Measurements from ENCODE around the gene ADGRG1.
"Not testable (repeated sequence)": the region's sequence is repeated elsewhere in the genome, so short reads cannot be mapped to it uniquely, and the experiment has no call there.

Gene ADGRG1

DNA sequence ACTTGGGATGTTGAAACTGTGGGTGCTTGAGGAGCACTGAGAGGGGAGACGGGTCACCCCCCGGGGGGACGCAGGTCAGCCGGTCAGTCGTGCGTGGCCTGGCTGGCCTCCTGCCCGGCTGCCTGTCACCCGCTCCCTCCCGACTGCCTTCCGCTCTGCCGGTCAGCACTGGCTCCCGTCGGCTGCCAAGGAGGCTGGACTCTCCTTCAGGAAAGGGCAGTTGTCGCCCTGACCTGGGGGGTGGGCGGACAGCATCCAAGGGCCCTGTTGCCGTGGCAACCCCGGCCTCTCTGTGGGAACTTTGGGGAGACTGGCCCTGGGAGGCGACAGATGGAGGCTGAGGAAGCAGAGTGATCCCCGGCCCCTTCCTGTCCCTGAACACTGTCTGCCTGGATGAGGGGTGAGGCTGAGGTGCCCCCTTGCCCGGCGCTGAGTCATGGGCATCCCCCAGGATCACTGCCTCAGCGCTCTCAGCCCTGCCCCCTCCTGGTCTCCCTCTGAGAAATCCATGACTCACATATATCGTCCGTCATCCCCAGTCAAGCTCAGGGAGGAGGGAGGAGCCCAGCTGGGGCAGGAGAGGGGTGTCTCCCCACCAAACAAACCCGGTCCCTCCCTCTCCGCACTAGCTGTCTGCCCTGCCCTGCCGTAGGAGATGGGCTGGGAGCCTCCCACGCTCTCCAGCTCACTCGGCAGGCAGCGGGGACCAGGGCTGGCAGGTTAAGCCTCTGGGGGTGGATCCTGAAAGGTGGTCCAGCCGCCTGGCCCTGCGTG is at the start of gene ADGRG1:
TSS of gene ADGRG1 (plus strand) at position 623 of the 774 bp plus-strand sequence. CDS start 21,658 bp downstream, outside the sequence.
- peak; percentile 17 to 49 (median 32) for DNase-seq (ENCODE audit: low read depth in 4 of 4, low spot score in 1 of 4)

DNA sequence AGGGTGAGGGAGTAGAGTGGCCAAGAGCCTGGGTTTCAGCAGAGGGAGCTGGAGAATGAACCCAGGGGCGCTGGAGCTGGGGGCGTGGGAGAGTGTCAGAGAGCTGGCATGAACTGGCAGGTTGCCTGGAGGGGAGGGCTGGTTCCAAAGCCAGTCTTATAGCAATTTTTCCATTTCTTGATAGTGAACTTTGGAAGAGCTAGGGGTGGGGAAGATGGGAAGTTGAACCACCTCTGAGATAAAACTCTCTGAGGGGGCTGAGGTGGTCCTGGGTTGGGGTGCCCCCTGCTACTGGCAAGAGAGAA is 49.1 kb upstream of the ADGRG1 start:
- DNase-seq (ENCODE audit: low read depth in 4 of 4, low spot score in 1 of 4) = no peak

DNA sequence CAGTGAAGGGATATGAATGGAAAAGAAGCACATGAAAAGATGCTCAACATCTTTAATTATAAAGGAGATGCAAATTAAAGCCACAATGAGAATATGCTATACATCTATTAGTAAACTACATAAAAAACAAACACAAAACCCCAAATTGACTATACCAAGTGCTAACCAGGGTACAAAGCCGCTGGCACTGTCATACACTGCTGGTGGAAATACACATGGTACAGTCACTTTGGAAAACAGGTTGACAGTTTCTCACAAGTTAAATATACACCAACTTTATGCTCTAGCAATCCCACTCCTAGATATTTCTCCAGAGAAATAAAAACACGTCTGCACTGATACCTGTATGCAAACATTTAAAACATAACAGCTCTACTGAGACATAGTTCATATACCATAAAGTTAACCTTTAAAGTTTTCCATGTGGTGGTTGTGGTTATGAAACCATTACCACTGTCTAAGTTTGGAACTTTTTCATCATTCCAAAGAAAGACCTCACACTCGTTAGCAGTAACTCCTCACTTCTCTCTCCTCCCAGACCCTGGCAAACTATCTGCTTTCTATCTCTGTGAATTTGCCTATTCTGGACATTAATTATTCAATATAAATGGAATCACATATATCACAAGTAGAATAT is 43.3 kb upstream of the ADGRG1 start:
- DNase-seq (ENCODE audit: low read depth in 4 of 4, low spot score in 1 of 4) = no peak

DNA sequence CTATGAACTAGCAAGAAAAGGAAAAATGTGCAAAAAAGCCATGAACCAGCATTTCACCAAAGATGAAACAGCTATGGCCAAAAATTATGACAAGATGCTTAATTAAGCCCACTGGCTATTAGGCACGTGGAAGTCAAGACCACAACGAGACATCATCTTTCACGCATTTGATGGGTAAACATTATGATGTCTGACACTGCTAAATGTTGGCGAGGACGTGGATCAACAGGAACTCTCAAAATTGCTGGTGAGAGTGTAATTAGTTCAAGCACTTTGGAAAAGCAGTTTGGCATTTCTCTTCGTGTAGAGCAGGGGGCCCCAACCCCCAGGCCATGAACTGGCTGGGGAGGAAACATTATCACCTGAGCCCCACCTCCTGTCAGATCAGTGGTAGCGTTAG is 39.6 kb upstream of the ADGRG1 start:
- DNase-seq (ENCODE audit: low read depth in 4 of 4, low spot score in 1 of 4) = no peak

DNA sequence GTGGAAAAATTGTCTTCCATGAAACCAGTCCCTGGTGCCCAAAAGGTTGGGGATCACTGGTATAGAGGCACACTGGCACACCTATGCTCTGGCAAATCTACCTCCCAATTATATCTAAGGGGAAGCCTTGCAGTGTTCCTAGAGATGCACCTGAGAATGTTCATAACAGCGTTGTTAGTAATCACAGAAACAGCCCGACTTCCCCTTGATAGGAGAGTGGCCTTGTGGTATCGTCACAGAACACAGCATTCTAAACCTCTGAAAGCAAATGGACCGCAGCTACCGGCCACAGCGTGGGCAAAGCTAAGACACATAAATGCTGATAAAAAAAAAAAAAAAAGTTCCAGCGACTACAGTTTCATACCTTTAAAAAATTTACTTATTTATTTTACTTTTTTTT is 39.1 kb upstream of the ADGRG1 start:
- DNase-seq (ENCODE audit: low read depth in 4 of 4, low spot score in 1 of 4) = no peak

DNA sequence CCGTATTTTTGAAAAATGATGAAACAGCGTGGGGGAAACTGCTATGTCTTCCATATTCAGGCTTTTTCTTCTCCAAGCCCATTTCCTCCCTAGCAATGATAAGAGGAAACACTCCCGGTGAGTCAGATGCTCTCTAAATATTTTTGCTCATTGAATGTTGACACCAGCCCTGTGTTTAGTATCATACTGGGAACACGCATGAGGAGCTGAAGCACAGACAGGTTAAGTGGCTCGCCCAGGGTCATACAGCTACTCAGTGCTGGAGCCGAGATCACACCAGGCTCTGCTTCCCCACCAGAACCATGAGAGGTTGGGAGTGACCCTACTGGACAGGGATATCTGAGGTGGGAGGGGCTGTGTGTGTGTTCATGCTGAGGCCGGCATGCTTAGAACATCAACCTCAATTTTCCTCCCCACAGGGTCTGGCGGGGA is 37.8 kb upstream of the ADGRG1 start:
- no peak for DNase-seq (ENCODE audit: low read depth in 4 of 4, low spot score in 1 of 4)

DNA sequence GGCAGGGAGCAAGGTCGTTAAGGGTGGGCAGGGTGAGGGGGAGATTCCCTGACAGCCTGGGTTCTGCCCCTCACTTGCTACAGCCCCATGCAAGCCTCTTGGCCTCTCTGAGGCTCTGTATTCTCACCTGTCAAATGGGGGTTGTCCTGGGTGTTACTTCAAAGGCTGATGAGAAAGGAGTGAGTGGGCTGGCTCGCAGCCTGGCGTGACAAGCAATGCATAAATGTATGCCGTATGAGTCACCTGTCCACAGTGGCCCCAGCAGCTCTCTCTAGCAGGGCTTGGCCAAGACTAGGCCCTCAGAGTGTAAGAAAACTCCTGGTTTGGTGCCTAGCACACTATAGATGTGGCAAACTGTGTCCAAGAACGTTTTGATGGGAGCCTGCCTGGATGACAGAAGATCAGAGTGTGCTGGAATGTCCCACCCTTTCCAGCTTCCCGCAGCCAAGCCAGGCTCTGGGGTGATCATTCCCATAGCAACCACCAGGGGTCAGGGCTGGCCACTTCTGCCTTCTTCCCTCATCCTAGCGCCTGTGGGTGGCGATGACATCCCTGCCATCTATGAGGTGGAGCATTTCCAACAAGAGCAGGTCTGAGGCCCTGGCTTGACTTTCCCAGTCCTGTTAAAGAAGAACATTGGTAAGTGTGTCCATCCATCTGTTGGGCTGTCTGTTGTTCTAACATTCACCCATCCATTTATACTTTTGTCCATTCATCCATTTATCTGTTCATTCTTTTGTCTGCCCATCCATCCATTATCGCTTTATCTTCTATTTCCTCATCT is 37.2 kb upstream of the ADGRG1 start:
- DNase-seq (ENCODE audit: low read depth in 4 of 4, low spot score in 1 of 4) = peak in 3 of 4 experiments; percentile 46 to 67 (median 53)

DNA sequence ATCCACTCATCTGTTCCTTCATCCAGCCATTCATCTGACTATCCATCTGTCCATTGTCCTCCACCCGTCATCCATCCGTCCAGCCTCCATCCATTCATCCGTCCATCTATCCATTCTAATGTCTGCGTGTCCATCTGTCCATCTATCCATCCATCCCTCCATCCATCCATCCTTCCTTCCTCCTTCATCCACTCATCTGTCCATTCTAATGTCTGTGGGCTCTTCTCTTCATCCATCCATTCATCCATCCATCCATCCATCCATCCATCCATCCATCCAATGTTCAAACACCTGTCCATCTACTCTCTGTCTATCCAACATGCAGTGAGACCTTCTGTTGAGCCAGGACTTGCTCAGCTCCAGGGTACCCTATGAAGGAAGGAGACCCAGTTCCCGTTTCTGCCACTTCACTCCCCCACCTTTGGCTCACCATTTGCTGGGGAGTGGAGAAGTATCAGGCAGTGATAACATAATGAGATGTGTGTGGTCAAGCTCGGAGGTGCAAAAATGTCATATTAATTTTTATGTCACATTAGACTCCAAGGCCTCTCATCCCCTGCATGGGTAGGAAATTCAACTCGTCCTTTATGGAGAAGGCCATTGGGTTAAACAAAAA is 36.5 kb upstream of the ADGRG1 start:
- no peak for DNase-seq (ENCODE audit: low read depth in 4 of 4, low spot score in 1 of 4)

DNA sequence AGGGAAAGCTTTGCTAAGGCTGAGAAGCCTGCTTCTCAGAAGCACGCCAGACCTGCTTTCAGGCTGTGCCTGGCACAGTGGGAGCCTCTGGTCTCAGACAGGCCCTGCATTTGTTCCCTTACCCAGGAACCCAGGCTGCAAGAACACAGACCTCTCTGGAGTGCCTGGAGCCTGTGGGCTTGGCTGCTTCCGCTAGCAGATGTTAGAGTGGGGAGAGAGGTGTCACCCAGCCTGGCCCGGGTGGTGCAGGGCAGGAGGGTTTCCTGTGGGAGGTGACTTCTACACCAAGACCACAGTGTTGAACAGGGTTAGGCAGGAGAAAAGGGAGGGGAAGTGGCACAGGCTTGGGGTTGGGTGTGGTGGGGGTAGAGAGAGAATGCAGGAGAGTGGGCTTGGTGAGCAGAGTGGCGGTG is 35.8 kb upstream of the ADGRG1 start:
- peak in 1 of 4 experiments; percentile 53 for DNase-seq (ENCODE audit: low read depth in 4 of 4, low spot score in 1 of 4)

DNA sequence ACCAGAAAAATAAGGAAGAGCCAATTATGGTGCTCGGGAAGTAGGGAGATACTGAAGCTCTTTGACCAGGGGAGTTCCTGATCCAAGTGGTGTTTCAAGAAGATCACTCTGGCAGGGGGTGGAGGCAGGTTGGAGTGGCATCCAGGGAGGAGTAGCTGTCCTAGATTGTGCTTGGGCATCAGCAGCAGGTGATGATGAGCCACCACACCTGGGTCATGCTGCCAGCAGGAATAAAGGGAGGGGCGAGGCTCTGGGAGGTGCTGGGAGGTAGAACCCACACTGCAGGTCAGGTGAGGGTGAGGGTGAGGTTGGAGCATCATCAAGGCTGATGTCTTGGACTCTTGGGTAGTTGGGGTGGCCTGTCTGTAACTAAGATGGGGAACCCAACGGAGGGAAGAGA is 35.4 kb upstream of the ADGRG1 start:
- no peak for DNase-seq (ENCODE audit: low read depth in 4 of 4, low spot score in 1 of 4)

DNA sequence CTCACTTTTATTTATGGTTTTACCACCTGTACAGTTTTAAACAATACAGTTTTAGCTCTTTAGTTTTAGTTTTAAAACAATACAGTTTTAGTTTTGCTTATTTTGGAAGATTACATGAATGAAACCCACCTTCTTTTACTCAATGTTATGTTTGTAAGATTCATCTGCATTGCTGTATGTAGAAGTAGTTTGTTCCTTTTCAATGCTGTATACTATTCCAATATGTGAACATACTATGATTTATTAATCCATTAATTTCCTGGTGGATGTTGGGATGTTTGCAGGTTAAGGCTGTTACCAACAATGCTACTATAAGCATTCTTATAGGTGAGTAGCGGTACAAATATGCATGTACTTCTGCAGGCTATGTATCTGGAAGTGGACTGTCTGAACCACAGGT is 34.4 kb upstream of the ADGRG1 start:
- DNase-seq (ENCODE audit: low read depth in 4 of 4, low spot score in 1 of 4) = no peak

DNA sequence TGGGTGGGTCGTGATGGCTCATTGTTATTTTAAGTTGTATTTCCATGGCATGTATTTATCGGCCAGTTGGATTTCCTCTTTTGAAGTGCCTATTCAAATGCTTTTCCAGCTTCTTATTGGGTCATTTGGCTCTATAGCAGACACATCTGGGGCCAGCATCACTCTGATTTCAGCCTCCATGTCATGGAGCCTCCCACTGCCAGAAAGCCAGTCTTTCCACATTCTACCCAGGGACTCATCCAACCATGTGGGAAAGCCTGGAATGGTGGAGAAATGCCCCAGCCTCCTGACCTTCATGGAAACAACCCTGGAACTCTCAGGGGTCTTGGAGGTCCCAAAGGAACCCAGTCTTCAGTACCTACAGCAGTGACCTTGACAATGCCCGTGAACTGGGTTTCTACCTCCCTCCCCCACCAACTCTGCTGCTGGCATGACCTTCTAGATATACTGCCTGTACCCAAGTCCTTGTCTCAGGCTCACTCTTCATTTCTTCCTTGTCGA is 33.8 kb upstream of the ADGRG1 start:
- DNase-seq (ENCODE audit: low read depth in 4 of 4, low spot score in 1 of 4) = no peak

DNA sequence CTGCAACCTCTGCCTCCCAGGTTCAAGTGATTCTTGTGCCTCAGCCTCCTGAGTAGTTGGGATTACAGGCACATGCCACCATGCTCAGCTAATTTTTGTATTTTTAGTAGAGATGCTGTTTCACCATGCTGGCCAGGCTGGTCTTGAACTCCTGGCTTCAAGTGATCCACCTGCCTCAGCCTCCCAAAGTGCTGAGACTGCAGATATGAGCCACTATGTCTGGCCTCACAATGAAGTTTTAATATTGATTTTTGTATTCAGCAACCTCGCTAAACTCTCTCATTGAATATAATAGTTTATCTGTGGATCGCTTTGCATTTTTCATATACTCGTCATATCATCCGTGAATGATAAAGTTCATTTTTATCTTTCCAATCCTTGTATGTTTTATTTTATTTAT is 32.2 kb upstream of the ADGRG1 start:
- not testable (repeated sequence) for DNase-seq (ENCODE audit: low read depth in 4 of 4, low spot score in 1 of 4)

DNA sequence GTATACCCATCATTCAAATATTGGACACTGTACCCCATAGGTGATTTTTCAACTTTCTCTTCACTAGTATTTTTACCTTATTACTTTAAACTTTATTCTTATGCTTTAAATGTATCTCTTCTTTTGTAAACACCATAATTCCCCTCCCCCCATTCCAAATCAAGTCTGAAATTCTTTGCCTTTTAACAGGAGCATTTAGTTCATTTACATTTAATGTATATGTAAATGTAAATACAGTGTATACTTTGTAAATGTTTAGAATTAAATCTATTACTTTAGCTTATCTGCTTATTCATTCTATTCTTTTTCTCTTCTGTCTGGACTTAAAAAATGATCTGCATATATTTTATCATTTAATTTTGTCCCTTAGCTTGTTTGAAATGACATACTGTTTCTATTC is 30.0 kb upstream of the ADGRG1 start:
- DNase-seq (ENCODE audit: low read depth in 4 of 4, low spot score in 1 of 4) = no peak

DNA sequence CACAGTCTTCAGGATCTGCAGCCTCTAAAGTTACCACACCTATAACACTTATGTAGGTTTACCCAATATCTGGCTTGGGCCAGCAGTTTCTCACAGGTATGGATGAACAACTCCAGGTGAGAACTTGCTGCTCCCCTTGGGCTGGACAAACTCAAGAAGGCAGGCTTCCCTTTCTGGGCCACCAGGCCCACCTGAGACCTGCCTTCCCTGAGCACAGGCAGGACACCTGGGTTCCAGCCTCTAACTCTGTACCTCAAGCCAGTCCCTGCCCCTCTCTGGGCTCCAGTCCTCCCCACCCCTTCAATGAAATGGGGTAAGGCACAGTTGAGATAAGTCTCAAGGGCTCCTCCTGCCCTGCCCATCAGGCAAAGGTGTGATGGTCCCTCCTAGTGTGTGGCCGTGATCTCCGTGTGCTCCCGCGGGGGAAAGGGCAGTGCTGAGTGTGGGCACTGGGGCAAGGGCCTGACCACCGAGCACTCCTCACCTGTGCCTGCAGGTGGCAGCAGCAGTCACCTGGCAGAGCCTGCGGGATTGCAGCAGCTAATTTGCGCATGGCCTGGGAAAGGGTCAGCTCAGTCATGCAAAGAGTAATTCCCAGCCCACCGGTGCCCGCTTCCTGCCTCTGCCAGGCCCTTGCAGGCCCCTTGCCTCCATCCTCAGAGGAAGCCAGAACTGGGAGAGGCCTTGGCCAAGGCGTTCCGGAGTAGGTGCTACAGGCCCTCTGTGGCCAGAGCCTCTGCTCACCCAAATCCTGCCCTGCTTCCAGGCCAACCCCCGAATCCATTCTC is 28.2 kb upstream of the ADGRG1 start:
- DNase-seq (ENCODE audit: low read depth in 4 of 4, low spot score in 1 of 4) = no peak

DNA sequence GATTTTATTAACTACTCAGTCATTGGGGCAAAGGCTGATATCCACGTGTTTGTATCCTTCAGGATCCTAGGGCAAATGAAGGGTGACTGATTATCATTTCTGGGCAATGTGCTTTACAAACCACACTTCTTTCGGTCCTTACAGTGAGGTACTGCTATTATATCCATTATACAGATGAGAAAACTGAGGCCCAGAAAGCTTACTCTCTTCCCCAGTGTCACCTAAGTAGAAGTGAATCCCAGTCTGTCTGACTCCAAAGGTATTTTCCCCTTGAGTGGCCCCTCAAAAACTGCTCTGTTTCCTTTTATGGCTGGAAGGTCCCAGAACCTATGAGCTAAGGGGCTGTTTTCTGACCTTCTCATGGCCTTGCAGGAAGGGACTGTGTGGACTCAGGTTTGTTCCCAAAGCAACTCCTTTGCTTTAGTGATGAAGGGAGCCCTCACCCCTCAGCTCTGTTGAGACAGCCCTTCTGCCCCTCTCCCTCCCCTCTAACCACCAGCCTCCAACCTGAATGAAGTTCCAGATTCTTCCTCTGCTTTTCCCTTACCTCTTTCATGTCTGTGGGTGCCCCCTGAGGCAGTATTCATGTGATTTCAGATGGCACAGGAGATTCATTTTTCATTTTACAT is 27.4 kb upstream of the ADGRG1 start:
- DNase-seq (ENCODE audit: low read depth in 4 of 4, low spot score in 1 of 4) = no peak

DNA sequence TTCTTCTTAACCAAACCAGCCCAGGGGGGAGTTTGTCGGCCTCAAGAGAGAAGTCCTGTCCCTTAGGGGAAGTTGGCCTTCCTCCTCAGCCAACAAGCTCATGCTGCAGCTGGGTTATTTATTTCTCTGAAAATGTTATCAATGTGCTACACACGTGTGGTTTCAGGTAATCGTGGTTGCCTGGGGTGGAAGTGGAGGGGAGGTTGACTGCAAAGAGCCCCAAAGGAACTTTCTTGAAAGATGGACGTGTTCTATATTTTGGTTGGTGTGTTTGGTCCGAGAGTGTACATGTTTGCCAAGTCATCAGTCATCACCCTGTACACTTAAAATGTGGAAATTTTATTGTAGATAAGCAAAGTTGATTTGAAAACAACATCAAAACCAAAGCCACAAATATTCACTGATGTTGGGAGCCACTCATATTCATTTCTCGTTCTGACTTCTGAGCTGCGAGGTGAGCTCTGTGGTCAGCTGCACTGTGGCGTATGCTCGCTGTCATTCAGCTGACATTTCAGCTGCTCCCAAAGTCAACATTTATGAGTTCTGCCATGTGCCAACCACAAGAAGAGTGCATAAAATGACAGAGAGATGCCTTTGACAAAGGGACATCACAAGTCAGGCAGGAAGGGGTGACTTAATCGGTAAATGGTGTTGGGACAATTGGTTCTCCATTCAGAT is 26.5 kb upstream of the ADGRG1 start:
- peak in 1 of 4 experiments; percentile 49 for DNase-seq (ENCODE audit: low read depth in 4 of 4, low spot score in 1 of 4)

DNA sequence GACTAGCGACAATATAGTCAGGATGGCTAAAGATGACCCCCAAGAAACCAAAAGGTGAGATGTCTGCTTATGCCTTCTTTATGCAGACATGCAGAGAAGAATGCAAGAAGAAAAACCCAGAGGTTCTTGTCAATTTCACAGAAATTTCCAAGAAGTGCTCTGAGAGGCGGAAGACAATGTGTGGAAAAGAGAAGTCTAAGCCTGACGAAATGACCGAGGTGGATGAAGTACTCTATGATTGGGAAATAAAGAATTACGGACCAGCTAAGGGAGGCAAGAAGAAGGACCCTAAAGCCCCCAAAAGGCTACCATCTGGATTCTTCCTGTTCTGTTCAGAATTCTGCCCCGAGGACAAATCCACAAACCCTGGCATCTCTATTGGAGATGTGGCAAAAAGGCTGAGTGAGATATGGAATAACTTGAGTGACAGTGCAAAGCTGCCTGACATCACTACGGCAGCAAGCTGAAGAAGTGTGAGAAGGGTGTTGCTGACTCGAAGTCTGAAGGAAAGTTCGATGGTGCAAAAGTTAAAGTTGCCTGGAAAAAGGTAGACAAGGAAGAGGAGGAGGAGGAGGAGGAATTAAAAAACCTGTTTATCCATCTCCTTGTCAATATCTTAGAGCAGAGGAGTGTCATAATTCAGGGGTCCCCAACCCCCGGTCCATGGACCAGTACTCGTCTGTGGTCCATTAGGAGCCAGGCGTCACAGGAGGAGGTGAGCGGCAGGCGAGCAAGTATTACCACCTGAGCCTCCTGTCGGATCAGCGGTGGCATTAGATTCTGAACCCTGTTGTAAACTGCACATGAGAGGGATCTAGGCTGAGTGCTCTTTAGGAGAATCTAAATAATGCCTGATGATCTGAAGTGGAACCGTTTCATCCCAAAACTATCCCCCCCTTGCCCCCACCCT is 25.1 kb upstream of the ADGRG1 start:
- no peak for DNase-seq (ENCODE audit: low read depth in 4 of 4, low spot score in 1 of 4)

DNA sequence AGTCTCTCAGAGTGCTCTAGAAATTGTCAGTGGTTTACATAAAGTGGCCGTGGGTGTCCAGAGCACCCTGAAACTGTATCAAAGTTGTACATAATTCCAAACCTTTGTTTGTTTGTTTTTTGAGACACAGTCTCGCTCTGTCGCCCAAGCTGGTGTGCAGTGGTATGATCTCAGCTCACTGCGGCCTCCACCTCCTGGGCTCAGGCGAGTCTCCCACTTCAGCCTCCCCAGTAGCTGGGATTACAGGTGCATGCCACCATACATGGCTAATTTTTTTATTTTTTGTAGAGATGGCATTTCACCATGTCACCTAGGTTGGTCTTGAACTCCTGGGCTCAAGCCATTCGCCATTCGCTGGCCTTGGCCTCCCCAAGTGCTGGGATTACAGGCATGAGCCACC is 24.3 kb upstream of the ADGRG1 start:
- no peak for DNase-seq (ENCODE audit: low read depth in 4 of 4, low spot score in 1 of 4)

Data from stimulated activated CD4-positive, alpha-beta T cell treated with anti-CD3 and anti-CD28 coated beads, Interleukin-1b, Interleukin-23, amount 100 ng/mL, for 24 hours (primary cell).